Tibial artery (tissue), 4 donors: ENCODE measurements around the gene SLC5A12.

Experiments
- DNase-seq, 2 donors: peaks; one replicate each; pipeline ENCODE4 v3.0.0-alpha.2; 2019
- H3K27ac ChIP-seq, 2 donors: fragments of 200-600 bp; sonication (generic) in 1 of 2; 1 replicate in 1 of 2; 2 replicates in 1 of 2; pipeline ENCODE4 v1.5.1; 2018 to 2019; ENCODE audit warnings: mild to moderate bottlenecking in 1 of 2
- H3K27me3 ChIP-seq, 2 donors: fragments of 200-600 bp; sonication (generic) in 1 of 2; one replicate each; pipeline versions ENCODE4 v1.5.1 to v1.6.0; 2016 to 2019
- H3K36me3 ChIP-seq, 3 donors: fragments of 200-600 bp; sonication (generic) in 2 of 3; one replicate each; pipeline ENCODE4 v1.5.1; 2016 to 2019; ENCODE audit warnings: mild to moderate bottlenecking in 2 of 3
- H3K4me1 ChIP-seq, 4 donors: fragments of 200-600 bp; sonication (generic) in 2 of 4; 1 replicate in 3 of 4; 2 replicates in 1 of 4; pipeline ENCODE4 v1.5.1; 2016 to 2019
- H3K4me3 ChIP-seq, 2 donors: fragments of 200-600 bp; sonication (generic) in 1 of 2; 1 replicate in 1 of 2; 2 replicates in 1 of 2; pipeline ENCODE4 v1.5.1; 2018 to 2019; ENCODE audit warnings: mild to moderate bottlenecking in 2 of 2
- H3K9me3 ChIP-seq, 3 donors: fragments of 200-600 bp; sonication (generic) in 1 of 3; one replicate each; pipeline ENCODE4 v1.5.1; 2016 to 2019
- CTCF ChIP-seq, 2 experiments: fragments of 200-600 bp in 1 of 2; fragments of 450-650 bp in 1 of 2; IDR thresholded peaks; one replicate each; pipeline ENCODE4 v1.5.1; 2017 to 2019; ENCODE audit warnings: antibody characterized with exemption in 2 of 2, mild to moderate bottlenecking in 1 of 2, moderate library complexity in 1 of 2
- intact Hi-C: fragments of 100-400 bp; cut with DNase I; formaldehyde crosslinking; loops from one replicate; pipeline ENCODE4 v1.15.0; 2023; ENCODE audit warnings: low total_unique reads

Gene SLC5A12

DNA sequence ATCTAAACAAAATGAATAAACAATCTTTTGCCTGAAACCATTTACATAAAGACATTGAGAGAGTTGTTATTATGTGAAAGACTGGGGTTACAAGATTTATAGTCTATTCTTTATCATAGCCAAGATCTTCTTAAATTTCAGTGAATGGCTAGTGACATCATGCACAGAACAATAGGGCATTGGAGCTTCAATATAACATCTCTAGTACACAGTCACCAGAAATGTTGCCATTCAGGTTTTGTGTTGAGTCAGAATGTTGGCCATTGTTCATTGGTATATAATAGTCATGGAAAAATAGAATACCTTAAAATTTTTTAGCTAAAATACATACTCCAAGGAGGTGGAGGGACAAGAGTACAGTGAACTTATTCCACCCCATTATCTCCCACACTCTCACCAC is 44.3 kb downstream of the SLC5A12 start:
- no peak for DNase-seq
- H3K9me3 ChIP-seq, result no peaks in the 10 kb centered on the region
- no peak overlapping the region for H3K4me3 ChIP-seq
- TF ChIP-seq CTCF (IDR thresholded peaks at IDR 0.05), result no peak
- H3K36me3 ChIP-seq, result no peaks in the 10 kb centered on the region
- H3K4me1 ChIP-seq, result no peaks in the 10 kb centered on the region
- intact Hi-C loops, result no loop called here
- H3K27me3 ChIP-seq, result no peaks in the 10 kb centered on the region
- H3K27ac ChIP-seq, result no peak overlapping the region

GRCh38 chr11:26676641-26677040 is 45.2 kb downstream of the SLC5A12 start:
- Histone ChIP-seq H3K4me3 (no peak overlapping the region), H3K27ac (no peak overlapping the region), H3K4me1 (no peaks in the 10 kb centered on the region), H3K27me3 (no peaks in the 10 kb centered on the region), H3K9me3 (no peaks in the 10 kb centered on the region), H3K36me3 (no peaks in the 10 kb centered on the region)
- intact Hi-C loops, result no loop called here
- TF ChIP-seq CTCF (IDR thresholded peaks at IDR 0.05), result no peak
- DNase-seq, result no peak

- Histone ChIP-seq H3K36me3 (no peaks in the 10 kb centered on the region), H3K9me3 (no peaks in the 10 kb centered on the region), H3K4me3 (no peak overlapping the region), H3K4me1 (no peaks in the 10 kb centered on the region), H3K27me3 (no peaks in the 10 kb centered on the region), H3K27ac (no peak overlapping the region)
- intact Hi-C loops, result no loop called here
- DNase-seq, result no peak
- no peak for TF ChIP-seq CTCF (IDR thresholded peaks at IDR 0.05)
Observed at GRCh38 chr11:26675233-26675928, 46.5 kb downstream of the SLC5A12 start.

- TF ChIP-seq CTCF (IDR thresholded peaks at IDR 0.05), result no peak
- Histone ChIP-seq H3K36me3 (no peaks in the 10 kb centered on the region), H3K4me3 (no peak overlapping the region), H3K4me1 (no peaks in the 10 kb centered on the region), H3K27ac (no peak overlapping the region), H3K27me3 (no peaks in the 10 kb centered on the region), H3K9me3 (no peaks in the 10 kb centered on the region)
- intact Hi-C loops, result no loop called here
- DNase-seq, result no peak
Observed at GRCh38 chr11:26665946-26666345, 55.9 kb downstream of the SLC5A12 start.

- no peak for TF ChIP-seq CTCF (IDR thresholded peaks at IDR 0.05)
- Histone ChIP-seq H3K27me3 (no peaks in the 10 kb centered on the region), H3K9me3 (no peaks in the 10 kb centered on the region), H3K4me1 (no peaks in the 10 kb centered on the region), H3K36me3 (no peaks in the 10 kb centered on the region), H3K4me3 (no peak overlapping the region), H3K27ac (no peak overlapping the region)
- intact Hi-C loops, result no loop called here
- DNase-seq, result no peak
Observed at GRCh38 chr11:26665036-26665435, 56.8 kb downstream of the SLC5A12 start.

- no peak for TF ChIP-seq CTCF (IDR thresholded peaks at IDR 0.05)
- no peaks in the 10 kb centered on the region for H3K36me3 ChIP-seq
- DNase-seq, result no peak
- H3K27me3 ChIP-seq, result no peaks in the 10 kb centered on the region
- intact Hi-C loops, result no loop called here
- H3K9me3 ChIP-seq, result no peaks in the 10 kb centered on the region
- no peak overlapping the region for H3K27ac ChIP-seq
- no peak overlapping the region for H3K4me3 ChIP-seq
- H3K4me1 ChIP-seq, result no peaks in the 10 kb centered on the region
Observed at GRCh38 chr11:26662916-26663315, 58.9 kb downstream of the SLC5A12 start.
